Heart left ventricle (tissue), 16 donors: ENCODE data around the gene AVPR1A. TPM values are rescaled to one million over a fixed set of nuclear protein-coding genes. Genes with fewer than 3 reads are reported as not detected.

Source experiments
- ATAC-seq, 4 donors: fragments of 200-7000 bp; cut with Tn5 transposase; one replicate each; pipeline ENCODE4 v1.9.1; 2020 to 2022; ENCODE audit warnings: moderate library complexity in 4 of 4, mild to moderate bottlenecking in 3 of 4, moderate number of reproducible peaks in 1 of 4
- DNase-seq, 5 donors: peaks; one replicate each; pipeline ENCODE4 v3.0.0-alpha.2; 2020
- H3K27ac ChIP-seq, 12 donors: fragments of 200-600 bp; sonication (generic) in 4 of 12; one replicate each; pipeline versions ENCODE4 v1.5.0 to v1.8.0; 2016 to 2022; ENCODE audit warnings: mild to moderate bottlenecking in 2 of 12
- H3K27me3 ChIP-seq, 9 donors: fragments of 200-600 bp; sonication (generic) in 2 of 9; one replicate each; pipeline versions ENCODE4 v1.5.1 to v1.8.0; 2016 to 2022; ENCODE audit warnings: mild to moderate bottlenecking in 3 of 9
- H3K36me3 ChIP-seq, 9 donors: fragments of 200-600 bp; sonication (generic) in 2 of 9; one replicate each; pipeline versions ENCODE4 v1.5.0 to v1.8.0; 2018 to 2022; ENCODE audit warnings: mild to moderate bottlenecking in 2 of 9
- H3K4me1 ChIP-seq, 12 donors: fragments of 200-600 bp; sonication (generic) in 4 of 12; one replicate each; pipeline versions ENCODE4 v1.5.0 to v1.8.0; 2016 to 2022; ENCODE audit warnings: mild to moderate bottlenecking in 3 of 12
- H3K4me3 ChIP-seq, 12 donors: fragments of 200-600 bp; sonication (generic) in 4 of 12; one replicate each; pipeline versions ENCODE4 v1.5.0 to v1.8.0; 2017 to 2022; ENCODE audit warnings: mild to moderate bottlenecking in 9 of 12, moderate library complexity in 4 of 12
- H3K9me3 ChIP-seq, 12 donors: fragments of 200-600 bp; sonication (generic) in 4 of 12; one replicate each; pipeline versions ENCODE4 v1.5.0 to v1.8.0; 2016 to 2022; ENCODE audit warnings: mild to moderate bottlenecking in 1 of 12
- CTCF ChIP-seq, 12 donors: fragments of 200-600 bp; sonication (generic) in 4 of 12; IDR thresholded peaks; one replicate each; pipeline versions ENCODE4 v1.5.0 to v1.8.0; 2018 to 2022; ENCODE audit warnings: antibody characterized with exemption in 12 of 12, mild to moderate bottlenecking in 5 of 12
- POLR2A ChIP-seq, 2 donors: fragments of 450-650 bp; IDR thresholded peaks; one replicate each; pipeline ENCODE4 v1.6.1; 2017; ENCODE audit warnings: antibody characterized with exemption in 2 of 2, mild to moderate bottlenecking in 2 of 2, moderate library complexity in 2 of 2
- WGBS, 4 donors: extraction: QIAGEN DNeasy Blood & Tissue Kit in 2 of 4; methylation state at CpG; one replicate each; pipeline versions ENCODE4 v1.1.5 to v1.1.7; 2013 to 2018; 5-methylcytosine and 5-hydroxymethylcytosine counted together
- intact Hi-C, 10 donors: fragments of 100-400 bp; cut with DNase I; formaldehyde crosslinking; loops; one replicate each; pipeline versions ENCODE4 v1.11.1 to v1.14.2; 2022
- polyA plus RNA-seq, 2 donors: library from polyadenylated mRNA; stranded (reverse); fragments of 200-250 nt; gene quantifications; one replicate each; pipeline ENCODE4 v1.2.3, GENCODE V29; 2013
- total RNA-seq, 9 donors: library from RNA; depleted of rRNA in 2 of 9; stranded (reverse); fragments of >200 nt in 2 of 9; fragmentation: NEBNext Ultra II Directional in 3 of 9; extraction: Animal tissue kit (Norgen Biotek cat#: 25700) in 3 of 9; gene quantifications; one replicate each; pipeline versions ENCODE4 v1.1.0 to v1.2.4, GENCODE V29; 2016 to 2023
- donor health status: ischemic (EF 13 %, LVEDD 7.1; RV severe dilation, severe dysfunction).
- donor health status: healthy with polysubstance abuse.
- donor health status: DM: no; HTN: yes; CAD: no.
- donor health status: DM: no; HTN: no; CAD: no.
- donor health status: ischemic (EF 25% LVEDD 6.9; RV normal size, moderate dysfunction).
- donor health status: ischemic (EF 25% LVEDD 5.7; RV mildly dilated, moderate dysfunction).
- donor health status: healthy.
- donor health status: DM: yes; HTN: yes; CAD: no.
- donor health status: ischemic (EF 35%, LVEDD 5.7; RV mildly dilated, moderate dysfunction).
- donor health status: nonischemic (EF 11% LVEDD 7.7; RV severe dilation, severe dysfunction).
- donor health status: DM: yes; HTN: yes; CAD: no.
- donor health status: PGD.
- donor health status: ischemic (EF 29% LVEDD 5.4; RV normal size, mild dysfunction).
- donor health status: nonischemic (EF 23%, LVEDD 6.1; RV moderate dilation, normal function).

AVPR1A gene
- total and polyA plus RNA-seq, 11 donors, result 0.69 to 4.6 (median 2.4) TPM

- Histone ChIP-seq H3K4me3 (no peak overlapping the region), H3K4me1 (no peaks in the 10 kb centered on the region), H3K27me3 (peaks cover 0 to 5% (median 0%) of the 10 kb centered on the region in 9 donors), H3K27ac (no peak overlapping the region), H3K9me3 (no peaks in the 10 kb centered on the region), H3K36me3 (no peaks in the 10 kb centered on the region)
- WGBS, 4 donors, result 84 to 96% (median 89%) methylated on average over 2 of the region's 2 CpGs
- ATAC-seq, result no peak
- TF ChIP-seq CTCF (IDR thresholded peaks at IDR 0.05) (no peak), POLR2A (IDR thresholded peaks at IDR 0.05) (no peak)
- intact Hi-C loops, result no loop called here
- no peak for DNase-seq
Observed at GRCh38 chr12:63164911-63165310, 13.9 kb upstream of the AVPR1A start.

GRCh38 chr12:63163541-63163940, 12.5 kb upstream of the AVPR1A start:
- H3K4me1 ChIP-seq, result no peaks in the 10 kb centered on the region
- TF ChIP-seq CTCF (IDR thresholded peaks at IDR 0.05), result no peak
- TF ChIP-seq POLR2A (IDR thresholded peaks at IDR 0.05), result no peak
- no peaks in the 10 kb centered on the region for H3K9me3 ChIP-seq
- H3K36me3 ChIP-seq, result no peaks in the 10 kb centered on the region
- no peak overlapping the region for H3K27ac ChIP-seq
- no peak for ATAC-seq
- H3K27me3 ChIP-seq, result peaks cover 0 to 5% (median 0%) of the 10 kb centered on the region in 9 donors
- DNase-seq, result no peak
- H3K4me3 ChIP-seq, result no peak overlapping the region
- intact Hi-C loops, result no loop called here
- WGBS, 4 donors, result 87 to 97% (median 88%) methylated on average over 1 of the region's 1 CpG

GRCh38 chr12:63155375-63155774, 4.4 kb upstream of the AVPR1A start:
- Histone ChIP-seq H3K4me3 (no peak overlapping the region), H3K27me3 (peaks cover 11 to 41% (median 24%) of the 10 kb centered on the region in 9 donors), H3K4me1 (peaks cover 0 to 23% (median 9%) of the 10 kb centered on the region in 12 donors), H3K36me3 (no peaks in the 10 kb centered on the region), H3K9me3 (no peaks in the 10 kb centered on the region), H3K27ac (no peak overlapping the region)
- intact Hi-C loops, result loop anchor here in 1 of 10 donors (10.0 kb wide), 1 partner anchor 149 kb away; no protein-coding TSS in a partner anchor
- no peak for TF ChIP-seq CTCF (IDR thresholded peaks at IDR 0.05)
- no peak for TF ChIP-seq POLR2A (IDR thresholded peaks at IDR 0.05)
- no peak for ATAC-seq
- 72 to 88% (median 77%) methylated on average over 2 of the region's 2 CpGs for WGBS, 4 donors
- DNase-seq, result no peak

GRCh38 chr12:63154560-63154959, 3.6 kb upstream of the AVPR1A start:
- 79 to 85% (median 83%) methylated on average over 5 of the region's 5 CpGs for WGBS, 4 donors
- ATAC-seq (no peak), DNase-seq (no peak)
- peaks cover 0 to 29% (median 11%) of the 10 kb centered on the region in 12 donors for H3K4me1 ChIP-seq
- H3K4me3 ChIP-seq, result no peak overlapping the region
- H3K36me3 ChIP-seq, result no peaks in the 10 kb centered on the region
- no peak overlapping the region for H3K27ac ChIP-seq
- peaks cover 18 to 49% (median 32%) of the 10 kb centered on the region in 9 donors for H3K27me3 ChIP-seq
- intact Hi-C loops, result loop anchor here in 2 of 10 donors (5.0 to 10.0 kb wide), 2 partner anchors 150 to 298 kb away; no protein-coding TSS in a partner anchor
- no peaks in the 10 kb centered on the region for H3K9me3 ChIP-seq
- TF ChIP-seq POLR2A (IDR thresholded peaks at IDR 0.05), result no peak
- no peak for TF ChIP-seq CTCF (IDR thresholded peaks at IDR 0.05)
